Breast epithelium (tissue), 3 donors: ENCODE measurements around the gene COPG2.
"Not testable (repeated sequence)": the region's sequence is repeated elsewhere in the genome, so short reads cannot be mapped to it uniquely, and the experiment has no call there.

Experiments used
- POLR2A ChIP-seq: fragments of 450-650 bp; IDR thresholded peaks from one replicate; pipeline ENCODE4 v1.6.1; 2016; ENCODE audit warnings: antibody characterized with exemption, mild to moderate bottlenecking, moderate library complexity
- TF ChIP-seq, protein P1 (sequence below), 3 donors: fragments of 450-650 bp; IDR thresholded peaks; one replicate each; pipeline ENCODE4 v1.5.1; 2016 to 2017; ENCODE audit warnings: antibody characterized with exemption in 3 of 3, mild to moderate bottlenecking in 3 of 3, moderate library complexity in 3 of 3

DNA sequence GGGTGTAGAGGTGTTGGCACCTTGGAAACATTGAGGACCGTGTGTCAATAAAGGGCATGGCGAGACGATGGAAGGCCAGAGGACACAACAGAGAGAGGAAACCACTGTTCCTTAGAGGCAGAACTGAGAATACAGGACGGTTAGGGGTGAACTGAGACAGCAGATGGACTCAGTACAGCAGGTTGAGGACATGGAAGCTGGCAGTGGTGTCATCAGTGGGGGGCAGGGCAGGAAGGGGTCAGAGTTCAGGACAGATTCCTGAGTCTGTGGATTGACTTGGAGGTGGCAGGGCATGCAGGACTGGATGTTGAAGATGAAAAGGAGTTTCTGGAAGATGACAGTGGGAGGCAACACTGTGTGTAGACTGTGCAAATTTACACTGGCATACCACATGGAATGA is 126.3 kb downstream of the COPG2 start:
- not testable (repeated sequence) for TF ChIP-seq POLR2A
- TF ChIP-seq, protein P1, sequence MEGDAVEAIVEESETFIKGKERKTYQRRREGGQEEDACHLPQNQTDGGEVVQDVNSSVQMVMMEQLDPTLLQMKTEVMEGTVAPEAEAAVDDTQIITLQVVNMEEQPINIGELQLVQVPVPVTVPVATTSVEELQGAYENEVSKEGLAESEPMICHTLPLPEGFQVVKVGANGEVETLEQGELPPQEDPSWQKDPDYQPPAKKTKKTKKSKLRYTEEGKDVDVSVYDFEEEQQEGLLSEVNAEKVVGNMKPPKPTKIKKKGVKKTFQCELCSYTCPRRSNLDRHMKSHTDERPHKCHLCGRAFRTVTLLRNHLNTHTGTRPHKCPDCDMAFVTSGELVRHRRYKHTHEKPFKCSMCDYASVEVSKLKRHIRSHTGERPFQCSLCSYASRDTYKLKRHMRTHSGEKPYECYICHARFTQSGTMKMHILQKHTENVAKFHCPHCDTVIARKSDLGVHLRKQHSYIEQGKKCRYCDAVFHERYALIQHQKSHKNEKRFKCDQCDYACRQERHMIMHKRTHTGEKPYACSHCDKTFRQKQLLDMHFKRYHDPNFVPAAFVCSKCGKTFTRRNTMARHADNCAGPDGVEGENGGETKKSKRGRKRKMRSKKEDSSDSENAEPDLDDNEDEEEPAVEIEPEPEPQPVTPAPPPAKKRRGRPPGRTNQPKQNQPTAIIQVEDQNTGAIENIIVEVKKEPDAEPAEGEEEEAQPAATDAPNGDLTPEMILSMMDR (IDR thresholded peaks at IDR 0.05) = not testable (repeated sequence)
